Activated effector memory CD4-positive, alpha-beta T cell treated with anti-CD3 and anti-CD28 coated beads, Interleukin-2, amount 50 U/mL, for 16 hours (primary cell): ENCODE measurements around the gene SART1.

Source experiments
- DNase-seq: peaks from one replicate; pipeline ENCODE4 v3.0.0-alpha.2; 2020

SART1 gene

GRCh38 chr11:65961267-65962140 is at the start of gene SART1:
Gene SART1 (plus strand): TSS chr11:65961734. CDS start chr11:65961781, 47 bp downstream.
- peak; percentile 98 for DNase-seq

- DNase-seq: no peak
These were observed 48.7 kb upstream of the SART1 start for GRCh38 chr11:65912845-65913244.

- DNase-seq: no peak
These were observed 46.3 kb upstream of the SART1 start for GRCh38 chr11:65915101-65915820.

GRCh38 chr11:65915821-65916251 is 45.7 kb upstream of the SART1 start:
- no peak for DNase-seq

- no peak for DNase-seq
These were observed 45.1 kb upstream of the SART1 start for GRCh38 chr11:65916391-65916790.

- no peak for DNase-seq
These were observed 44.5 kb upstream of the SART1 start for GRCh38 chr11:65917077-65917433.

GRCh38 chr11:65917434-65918210 is 43.9 kb upstream of the SART1 start:
- DNase-seq: no peak

- no peak for DNase-seq
These were observed 43.1 kb upstream of the SART1 start, which contains the start of gene C11orf68 for GRCh38 chr11:65918211-65919140. Gene C11orf68 (minus strand): TSS chr11:65919062. CDS start chr11:65919031, 31 bp downstream.

GRCh38 chr11:65919141-65919572 is 42.4 kb upstream of the SART1 start, which contains the start of gene DRAP1:
Gene DRAP1 (plus strand): TSS chr11:65919426. CDS start chr11:65919502, 76 bp downstream.
- peak; percentile 99 for DNase-seq

- no peak for DNase-seq
These were observed 41.8 kb upstream of the SART1 start for GRCh38 chr11:65919573-65920371.

- DNase-seq: no peak
These were observed 41.1 kb upstream of the SART1 start for GRCh38 chr11:65920372-65920802.

- no peak for DNase-seq
These were observed 40.4 kb upstream of the SART1 start for GRCh38 chr11:65921033-65921555.

GRCh38 chr11:65921876-65922275 is 39.7 kb upstream of the SART1 start:
- no peak for DNase-seq

- no peak for DNase-seq
These were observed 39.0 kb upstream of the SART1 start for GRCh38 chr11:65922565-65922964.

GRCh38 chr11:65925397-65925796 is 36.1 kb upstream of the SART1 start:
- DNase-seq: no peak

GRCh38 chr11:65927904-65928397 is 33.6 kb upstream of the SART1 start:
- DNase-seq: peak; percentile 89

- DNase-seq: no peak
These were observed 32.9 kb upstream of the SART1 start for GRCh38 chr11:65928667-65929066.

GRCh38 chr11:65931773-65932557 is 29.6 kb upstream of the SART1 start:
- no peak for DNase-seq

- no peak for DNase-seq
These were observed 29.0 kb upstream of the SART1 start for GRCh38 chr11:65932558-65932919.

- no peak for DNase-seq
These were observed 27.5 kb upstream of the SART1 start for GRCh38 chr11:65934014-65934413.
